Measurements from ENCODE around the gene CHAC1. TPM values are rescaled to one million over a fixed set of nuclear protein-coding genes. Genes with fewer than 3 reads are reported as not detected.

Gene CHAC1
- total RNA-seq, 1 experiment from 2014 or later, result 48.7 TPM

- no peak overlapping the region for H2AK5ac ChIP-seq (ENCODE audit: insufficient read length, low read length)
- no peaks in the 10 kb centered on the region for H3K4me1 ChIP-seq (ENCODE audit: insufficient read depth, low read length)
- no peak overlapping the region for H3K9ac ChIP-seq (ENCODE audit: extremely low read depth, insufficient read length, low read length)
- H3K4me1 Mint-ChIP-seq, result peaks cover 17 to 25% of the 10 kb centered on the region in 2 experiments
- no peak overlapping the region for H3K56ac ChIP-seq (ENCODE audit: insufficient read length, low read depth, low read length)
- H2AFZ ChIP-seq (ENCODE audit: low read length), result no peak overlapping the region
- H3K23me2 ChIP-seq (ENCODE audit: insufficient read length, low read depth, low read length, poor library complexity, severe bottlenecking), result peaks cover 3% of the 10 kb centered on the region
- no peak overlapping the region for H2BK120ac ChIP-seq (ENCODE audit: low read depth, low read length, poor library complexity, severe bottlenecking)
- no peak overlapping the region for H3K27ac Mint-ChIP-seq
- peaks cover 78% of the 10 kb centered on the region for H3K27me3 Mint-ChIP-seq (ENCODE audit: low read depth)
- no peak overlapping the region for H3K27ac ChIP-seq (ENCODE audit: insufficient read length, low read depth, low read length)
- no peaks in the 10 kb centered on the region for H3K9me3 ChIP-seq (ENCODE audit: control insufficient read depth, low read depth, low read length)
- peaks cover 3% of the 10 kb centered on the region; the same call in 1 of the 2 replicates for H3K27me3 ChIP-seq (ENCODE audit: insufficient read depth, low read length)
- H2BK20ac ChIP-seq (ENCODE audit: low read depth, low read length, poor library complexity, severe bottlenecking), result no peak overlapping the region
- no peaks in the 10 kb centered on the region for H3K79me1 ChIP-seq (ENCODE audit: insufficient read depth, low read depth, low read length, poor library complexity, severe bottlenecking)
- no peak overlapping the region for H4K91ac ChIP-seq (ENCODE audit: insufficient read length, low read depth, low read length)
- H4K8ac ChIP-seq (replicated peaks; ENCODE audit: insufficient read length, low read depth, low read length), result no peak overlapping the region
- no peak for DNase-seq
- H2BK12ac ChIP-seq (ENCODE audit: insufficient read length, low read depth, low read length), result no peak overlapping the region
- H3K18ac ChIP-seq (ENCODE audit: insufficient read length, low read depth, low read length), result no peak overlapping the region
- H3T11ph ChIP-seq (ENCODE audit: low read length), result no peak overlapping the region
- no peak overlapping the region for H2BK15ac ChIP-seq (ENCODE audit: low read depth, low read length)
- H3K4me3 Mint-ChIP-seq, result no peak overlapping the region
- H3K4me2 ChIP-seq (ENCODE audit: insufficient read depth, insufficient read length, low read length), result no peak overlapping the region
- no peaks in the 10 kb centered on the region for H3K9me3 Mint-ChIP-seq
- H3K79me2 ChIP-seq (ENCODE audit: insufficient read depth, low read length), result no peaks in the 10 kb centered on the region
- H2BK5ac ChIP-seq (ENCODE audit: insufficient read length, low read length), result no peak overlapping the region
- H3K36me3 Mint-ChIP-seq (ENCODE audit: insufficient read depth in 1 of 3, low read depth in 3 of 3), result no peaks in the 10 kb centered on the region
- H4K20me1 ChIP-seq (ENCODE audit: control insufficient read depth, insufficient read depth, insufficient read length), result no peaks in the 10 kb centered on the region
- no peak overlapping the region for H4K5ac ChIP-seq (ENCODE audit: insufficient read length, low read depth, low read length)
- H3K4ac ChIP-seq (ENCODE audit: low read depth, low read length), result no peak overlapping the region
- H3K23ac ChIP-seq (ENCODE audit: insufficient read length, low read depth, low read length), result no peak overlapping the region
- no peak for TF ChIP-seq CTCF (conservative IDR thresholded peaks at IDR 0.05)
- WGBS (ENCODE audit: extremely low coverage, insufficient read length, low lambda C conversion rate), result no CpG with 5 or more reads among the region's 15 CpGs
- H3K14ac ChIP-seq (ENCODE audit: insufficient read depth, low read length), result no peak overlapping the region
These were observed 16.3 kb upstream of the CHAC1 start for GRCh38 chr15:40936709-40937666.

Data from H9 (cell line).